ENCODE data around the gene MRPL51. TPM values are rescaled to one million over a fixed set of nuclear protein-coding genes. Genes with fewer than 3 reads are reported as not detected.

Gene MRPL51
- total and polyA plus RNA-seq, 9 of the 15 experiments (the other 6 are each of a cell fraction or from before 2014, with no cell fraction given): 127 to 727 (median 208) TPM

DNA sequence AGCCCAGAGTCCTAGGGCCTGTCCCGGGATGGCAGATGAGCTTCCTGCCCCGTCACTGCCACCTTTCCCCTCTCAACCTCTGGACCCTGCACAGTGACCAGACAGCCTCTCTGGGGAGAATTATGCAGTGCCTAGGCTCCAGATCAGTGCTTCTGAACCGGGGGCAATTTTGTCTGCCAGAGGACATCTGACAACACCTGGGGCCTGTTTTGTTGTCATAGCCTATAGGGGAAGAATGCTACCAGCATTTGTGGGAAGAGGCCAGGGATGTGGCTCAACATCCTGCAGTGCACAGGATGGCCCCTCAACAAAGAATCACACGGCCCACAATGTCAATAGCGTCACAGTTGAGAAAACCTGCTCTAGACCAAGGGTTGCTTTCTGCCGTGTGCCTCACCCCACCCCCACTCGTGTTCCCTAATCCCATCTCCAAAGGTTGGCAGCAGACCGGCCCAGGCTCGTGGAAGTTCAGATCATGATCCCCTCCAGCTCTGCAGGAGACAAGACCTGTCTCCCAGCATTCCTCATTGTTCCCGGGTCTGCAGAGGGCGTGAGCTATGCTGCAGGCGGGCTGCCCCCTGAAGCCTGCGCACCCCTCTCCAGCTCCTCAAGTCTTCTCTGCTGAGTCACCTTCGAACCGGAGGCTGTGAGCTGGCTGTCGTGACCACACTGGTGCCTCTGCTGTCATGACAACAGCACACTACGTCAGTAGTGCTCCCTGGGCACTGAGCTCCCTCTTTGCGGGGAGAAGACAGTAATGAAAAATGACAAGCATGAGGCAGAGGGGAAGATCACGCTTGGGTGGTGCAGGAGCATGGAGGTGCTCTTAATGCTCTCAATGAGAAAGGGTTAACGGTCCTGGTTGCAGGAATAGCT lies 39.2 kb upstream of the MRPL51 start (continued):
- peak; percentile 76 for TF ChIP-seq FOSL1 (tag; conservative IDR thresholded peaks at IDR 0.05)
- TF ChIP-seq EP400 (IDR thresholded peaks at IDR 0.05): peak; percentile 56
- peak in 1 of 2 experiments; percentile 28; a peak in 1 of 4 replicates for TF ChIP-seq RCOR1 (IDR thresholded peaks at IDR 0.05; ENCODE audit: borderline replicate concordance in 1 of 2, low read depth in 2 of 2, low read length in 2 of 2)
- TF ChIP-seq ZNF695 (CRISPR knock-in tag; IDR thresholded peaks at IDR 0.05): no peak
- TF ChIP-seq TAF1 (IDR thresholded peaks at IDR 0.05; ENCODE audit: control insufficient read depth, extremely low read depth, insufficient read depth, low read length, severe bottlenecking): no peak
- TF ChIP-seq OTX1 (CRISPR knock-in tag; IDR thresholded peaks at IDR 0.05): no peak
- 0 out of 4 replicates have a peak, but pooled peaks of 1 of the 2 experiments have one; percentile 12 for TF ChIP-seq FOXA3 (CRISPR knock-in tag; conservative IDR thresholded peaks at IDR 0.05 in 1 of 2, IDR thresholded peaks at IDR 0.05 in 1 of 2)
- TF ChIP-seq DIDO1 (tag; IDR thresholded peaks at IDR 0.05; ENCODE audit: low read depth): no peak
- peak; percentile 9 for TF ChIP-seq RBBP5 (IDR thresholded peaks at IDR 0.05; ENCODE audit: borderline replicate concordance, insufficient read depth, low read length, poor library complexity, severe bottlenecking)
- peak; percentile 35; the same call in 1 of the 2 replicates for TF ChIP-seq POLR2G (IDR thresholded peaks at IDR 0.05; ENCODE audit: low read depth, low read length)
- peak; percentile 61; the same call in 1 of the 2 replicates for TF ChIP-seq SMARCA4 (IDR thresholded peaks at IDR 0.05)
- no peak for TF ChIP-seq E2F6 (IDR thresholded peaks at IDR 0.05; ENCODE audit: borderline replicate concordance in 1 of 2, extremely low read depth in 1 of 2, insufficient read depth in 1 of 2, insufficient read length in 1 of 2, low read depth in 1 of 2, low read length in 1 of 2, poor library complexity in 1 of 2, severe bottlenecking in 1 of 2)
- no peak for TF ChIP-seq STAT5A (IDR thresholded peaks at IDR 0.05; ENCODE audit: borderline replicate concordance, low read length)
- TF ChIP-seq HSF4 (CRISPR knock-in tag; IDR thresholded peaks at IDR 0.05; ENCODE audit: borderline replicate concordance): no peak
- TF ChIP-seq ZBTB33 (CRISPR knock-in tag; IDR thresholded peaks at IDR 0.05): 0 out of 2 replicates have a peak, but pooled peaks have one; percentile 15
- TF ChIP-seq MAX (CRISPR knock-in tag; IDR thresholded peaks at IDR 0.05): peak; percentile 68
- no peak for TF ChIP-seq ZNF23 (CRISPR knock-in tag; IDR thresholded peaks at IDR 0.05)
- TF ChIP-seq TBP (optimal IDR thresholded peaks at IDR 0.05; ENCODE audit: low read depth, low read length): no peak
- TF ChIP-seq, protein P1, sequence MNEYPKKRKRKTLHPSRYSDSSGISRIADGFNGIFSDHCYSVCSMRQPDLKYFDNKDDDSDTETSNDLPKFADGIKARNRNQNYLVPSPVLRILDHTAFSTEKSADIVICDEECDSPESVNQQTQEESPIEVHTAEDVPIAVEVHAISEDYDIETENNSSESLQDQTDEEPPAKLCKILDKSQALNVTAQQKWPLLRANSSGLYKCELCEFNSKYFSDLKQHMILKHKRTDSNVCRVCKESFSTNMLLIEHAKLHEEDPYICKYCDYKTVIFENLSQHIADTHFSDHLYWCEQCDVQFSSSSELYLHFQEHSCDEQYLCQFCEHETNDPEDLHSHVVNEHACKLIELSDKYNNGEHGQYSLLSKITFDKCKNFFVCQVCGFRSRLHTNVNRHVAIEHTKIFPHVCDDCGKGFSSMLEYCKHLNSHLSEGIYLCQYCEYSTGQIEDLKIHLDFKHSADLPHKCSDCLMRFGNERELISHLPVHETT (CRISPR knock-in tag; conservative IDR thresholded peaks at IDR 0.05 in 1 of 2, IDR thresholded peaks at IDR 0.05 in 1 of 2): 0 out of 4 replicates have a peak, but pooled peaks of 1 of the 2 experiments have one; percentile 46
- TF ChIP-seq MED1 (CRISPR knock-in tag; IDR thresholded peaks at IDR 0.05; ENCODE audit: borderline replicate concordance): no peak
- TF ChIP-seq ERF (CRISPR knock-in tag; IDR thresholded peaks at IDR 0.05): no peak
